WERI-Rb-1 (cell line): ENCODE measurements around the gene BATF.

Source experiments
- DNase-seq: peaks from one replicate; pipeline ENCODE4 v3.0.0-alpha.2; 2020
- H3K27ac ChIP-seq: fragments of 250-450 bp; sonication (Bioruptor Pico); 2 replicates; pipeline ENCODE4 v1.5.1; 2020; ENCODE audit warnings: mild to moderate bottlenecking, moderate library complexity
- H3K27me3 ChIP-seq: fragments of 250-450 bp; sonication (Bioruptor Pico); 2 replicates; pipeline ENCODE4 v1.5.1; 2021; ENCODE audit warnings: mild to moderate bottlenecking, low read depth, moderate library complexity; ENCODE audit not compliant: insufficient read depth, severe bottlenecking
- H3K36me3 ChIP-seq: fragments of 250-450 bp; sonication (Bioruptor Pico); 2 replicates; pipeline ENCODE4 v1.5.1; 2020; ENCODE audit warnings: mild to moderate bottlenecking, moderate library complexity
- H3K4me3 ChIP-seq: 2 replicates; pipeline ENCODE4 v1.5.1; 2011; ENCODE audit warnings: low read depth, mild to moderate bottlenecking, control low read depth, low read length
- H3K9me3 ChIP-seq: fragments of 250-450 bp; sonication (Bioruptor Pico); 2 replicates; pipeline ENCODE4 v1.5.1; 2021; ENCODE audit warnings: mild to moderate bottlenecking, moderate library complexity; ENCODE audit not compliant: severe bottlenecking
- TF ChIP-seq, protein P1 (sequence below): IDR thresholded peaks from 2 replicates; pipeline ENCODE4 v1.5.1; 2011; ENCODE audit warnings: low read depth, mild to moderate bottlenecking, control low read depth, inconsistent platforms, low read length

The BATF gene

DNA sequence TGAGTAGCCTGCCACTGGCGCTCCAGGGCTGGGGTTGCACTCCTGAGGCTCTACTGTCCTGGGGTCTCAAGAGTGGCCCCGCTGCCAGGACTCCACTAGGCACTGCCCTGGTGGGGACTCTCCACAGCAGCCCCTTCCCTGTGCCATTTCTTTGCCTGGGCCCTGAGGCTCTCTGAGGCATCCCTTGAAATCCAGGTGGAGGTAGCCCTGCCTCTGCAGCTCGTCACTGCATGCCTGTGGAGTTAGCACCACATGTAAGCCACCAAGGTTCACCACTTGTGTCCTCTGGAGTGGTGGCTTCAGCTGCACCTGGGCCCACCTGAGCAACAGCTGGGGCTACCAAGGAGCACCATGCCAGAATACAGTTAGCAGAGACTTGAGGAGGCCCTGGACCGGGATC is 39.9 kb upstream of the BATF start:
- H3K4me3 ChIP-seq, result no peak overlapping the region
- no peak overlapping the region for H3K27ac ChIP-seq
- H3K36me3 ChIP-seq, result no peaks in the 10 kb centered on the region
- TF ChIP-seq, protein P1, sequence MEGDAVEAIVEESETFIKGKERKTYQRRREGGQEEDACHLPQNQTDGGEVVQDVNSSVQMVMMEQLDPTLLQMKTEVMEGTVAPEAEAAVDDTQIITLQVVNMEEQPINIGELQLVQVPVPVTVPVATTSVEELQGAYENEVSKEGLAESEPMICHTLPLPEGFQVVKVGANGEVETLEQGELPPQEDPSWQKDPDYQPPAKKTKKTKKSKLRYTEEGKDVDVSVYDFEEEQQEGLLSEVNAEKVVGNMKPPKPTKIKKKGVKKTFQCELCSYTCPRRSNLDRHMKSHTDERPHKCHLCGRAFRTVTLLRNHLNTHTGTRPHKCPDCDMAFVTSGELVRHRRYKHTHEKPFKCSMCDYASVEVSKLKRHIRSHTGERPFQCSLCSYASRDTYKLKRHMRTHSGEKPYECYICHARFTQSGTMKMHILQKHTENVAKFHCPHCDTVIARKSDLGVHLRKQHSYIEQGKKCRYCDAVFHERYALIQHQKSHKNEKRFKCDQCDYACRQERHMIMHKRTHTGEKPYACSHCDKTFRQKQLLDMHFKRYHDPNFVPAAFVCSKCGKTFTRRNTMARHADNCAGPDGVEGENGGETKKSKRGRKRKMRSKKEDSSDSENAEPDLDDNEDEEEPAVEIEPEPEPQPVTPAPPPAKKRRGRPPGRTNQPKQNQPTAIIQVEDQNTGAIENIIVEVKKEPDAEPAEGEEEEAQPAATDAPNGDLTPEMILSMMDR, result no peak
- no peaks in the 10 kb centered on the region for H3K9me3 ChIP-seq
- no peaks in the 10 kb centered on the region for H3K27me3 ChIP-seq
- DNase-seq, result no peak

DNA sequence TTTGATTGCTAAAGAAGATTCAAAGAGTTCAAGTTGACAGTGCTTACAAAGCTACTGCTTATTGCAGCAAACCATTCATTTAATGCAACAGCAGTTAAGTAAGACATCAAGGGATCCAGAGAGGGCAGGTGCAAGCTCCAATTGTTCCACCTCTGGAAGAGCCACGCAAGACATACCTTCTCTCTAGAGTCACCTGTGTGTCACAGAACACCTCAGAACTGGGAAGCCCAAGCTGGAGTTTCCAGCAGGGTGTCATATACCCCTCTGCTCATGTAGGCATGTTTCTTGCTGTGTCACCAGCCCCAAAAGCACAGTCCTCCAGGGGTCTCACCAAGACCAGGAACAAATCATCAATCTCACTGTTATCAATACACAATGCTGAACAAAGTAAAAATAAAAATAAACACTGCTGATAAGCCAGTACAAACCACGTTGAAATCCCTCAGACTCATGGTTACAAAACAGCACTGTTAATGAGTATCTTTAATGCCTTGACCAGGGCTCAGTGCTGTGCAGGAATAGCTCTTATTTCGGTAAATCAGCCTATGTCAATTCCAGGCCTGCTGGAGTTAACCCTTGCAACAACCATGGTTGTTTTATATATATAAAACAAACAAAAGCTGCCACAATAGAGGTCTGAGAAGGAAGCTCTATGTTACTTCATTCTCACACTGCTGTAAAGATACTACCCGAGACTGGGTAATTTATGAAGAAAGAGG is 37.4 kb upstream of the BATF start:
- no peak for DNase-seq
- Histone ChIP-seq H3K9me3 (no peaks in the 10 kb centered on the region), H3K4me3 (no peak overlapping the region), H3K27ac (no peak overlapping the region), H3K36me3 (no peaks in the 10 kb centered on the region), H3K27me3 (no peaks in the 10 kb centered on the region)
- TF ChIP-seq, protein P1, result no peak

DNA sequence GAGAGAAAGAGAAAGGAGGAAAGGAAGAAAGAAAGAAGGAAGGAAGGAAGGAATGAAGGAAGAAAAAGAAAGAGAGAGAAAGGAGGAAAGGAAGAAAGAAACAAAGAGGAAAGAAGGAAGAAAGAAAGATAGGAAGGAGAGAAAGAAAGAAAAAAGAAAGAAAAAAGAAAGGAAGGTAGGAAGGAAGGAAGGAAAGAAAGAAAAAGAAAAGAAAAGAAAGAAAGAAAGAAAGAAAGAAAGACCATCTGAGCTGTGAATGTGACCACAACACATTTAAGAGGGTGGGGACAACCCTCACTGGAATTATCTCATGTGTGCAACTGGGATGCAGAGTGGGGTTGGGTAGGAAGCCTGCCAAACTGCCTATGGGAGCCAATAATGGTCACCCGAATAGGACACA is 36.0 kb upstream of the BATF start:
- Histone ChIP-seq H3K27me3 (no peaks in the 10 kb centered on the region), H3K27ac (no peak overlapping the region), H3K36me3 (no peaks in the 10 kb centered on the region), H3K9me3 (no peaks in the 10 kb centered on the region), H3K4me3 (no peak overlapping the region)
- TF ChIP-seq, protein P1, result no peak
- DNase-seq, result no peak

DNA sequence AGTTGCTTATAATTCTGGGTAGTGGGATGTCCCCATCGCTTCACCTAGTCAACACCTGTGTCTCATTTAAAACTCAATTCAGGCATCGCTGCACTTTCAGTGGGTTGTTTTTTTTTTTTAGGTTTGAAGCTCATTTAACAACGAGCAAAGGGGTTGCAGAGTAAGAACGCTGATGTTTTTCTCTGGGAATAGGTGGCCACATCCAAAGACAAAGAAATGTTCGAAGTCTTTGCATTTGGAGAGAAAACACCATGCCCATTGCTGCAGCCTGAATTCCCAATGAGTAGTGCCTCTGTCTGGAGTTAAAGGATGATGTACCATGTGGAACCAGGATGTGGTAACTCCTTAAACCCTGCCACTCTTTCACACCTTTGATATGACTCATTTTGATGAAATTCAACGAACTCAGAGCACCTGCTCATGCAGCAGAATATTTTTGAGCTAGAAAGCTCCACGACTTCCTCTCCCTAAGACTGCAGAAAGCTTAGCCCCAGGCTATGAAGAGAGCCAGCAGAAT is 35.1 kb upstream of the BATF start:
- Histone ChIP-seq H3K27me3 (no peaks in the 10 kb centered on the region), H3K27ac (no peak overlapping the region), H3K9me3 (no peaks in the 10 kb centered on the region), H3K4me3 (no peak overlapping the region), H3K36me3 (no peaks in the 10 kb centered on the region)
- TF ChIP-seq, protein P1, result no peak
- no peak for DNase-seq

DNA sequence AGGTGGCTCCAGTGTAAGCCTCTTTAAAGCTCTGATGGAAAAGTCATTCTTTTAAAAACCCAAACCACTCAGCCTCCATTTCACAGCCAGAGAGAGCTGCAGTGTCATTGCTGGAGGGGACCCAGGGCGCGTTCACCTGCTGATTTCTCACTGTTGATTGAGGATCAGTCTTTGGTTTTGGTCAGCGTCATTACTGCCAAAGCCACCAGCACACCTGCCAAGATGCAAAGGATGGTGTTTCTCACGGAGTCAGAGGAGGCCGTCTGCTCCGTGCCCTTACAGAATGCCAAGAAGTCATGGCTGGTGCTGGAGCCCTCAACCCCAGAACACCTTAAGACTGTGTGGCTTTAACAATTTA is 32.8 kb upstream of the BATF start:
- TF ChIP-seq, protein P1, result no peak
- Histone ChIP-seq H3K9me3 (no peaks in the 10 kb centered on the region), H3K36me3 (no peaks in the 10 kb centered on the region), H3K27ac (no peak overlapping the region), H3K27me3 (no peaks in the 10 kb centered on the region), H3K4me3 (no peak overlapping the region)
- DNase-seq, result no peak
